OCI-LY1 (cell line): ENCODE results near the gene RNF212.

Experiments
- H2AFZ ChIP-seq: fragments of 200-600 bp; sonication (generic), shearing (Covaris generic); 2 replicates; pipeline ENCODE4 v1.6.0; 2014; ENCODE audit warnings: antibody characterized with exemption, mild to moderate bottlenecking, low read length
- H3F3A ChIP-seq: fragments of 200-600 bp; sonication (generic), shearing (Covaris generic); 2 replicates; pipeline ENCODE4 v1.6.0; 2014; ENCODE audit warnings: mild to moderate bottlenecking, antibody characterized with exemption, low read length, moderate library complexity; ENCODE audit not compliant: insufficient read depth
- H3K27ac ChIP-seq: fragments of 200-600 bp; sonication (generic); 2 replicates; pipeline ENCODE4 v1.5.1; 2014; ENCODE audit warnings: low read length, mixed run types, mild to moderate bottlenecking, low read depth; ENCODE audit not compliant: poor library complexity, severe bottlenecking
- H3K27me3 ChIP-seq: fragments of 200-600 bp; sonication (generic); 2 replicates; pipeline ENCODE4 v1.6.0; 2014; ENCODE audit warnings: antibody characterized with exemption, mild to moderate bottlenecking, low read length, moderate library complexity; ENCODE audit not compliant: insufficient read depth
- H3K36me3 ChIP-seq: fragments of 200-600 bp; sonication (generic); 2 replicates; pipeline ENCODE4 v1.6.1; 2014; ENCODE audit warnings: mild to moderate bottlenecking, antibody characterized with exemption, low read length, moderate library complexity, mixed read lengths; ENCODE audit not compliant: insufficient read depth
- H3K4me1 ChIP-seq: fragments of 200-600 bp; sonication (generic); 2 replicates; pipeline ENCODE4 v1.5.1; 2014; ENCODE audit warnings: mild to moderate bottlenecking, low read length, moderate library complexity; ENCODE audit not compliant: insufficient read depth, severe bottlenecking
- H3K4me2 ChIP-seq: fragments of 200-600 bp; sonication (generic), shearing (Covaris generic); 2 replicates; pipeline ENCODE4 v1.6.1; 2014; ENCODE audit warnings: low read length
- H3K4me3 ChIP-seq: fragments of 200-600 bp; sonication (generic); 2 replicates; pipeline ENCODE4 v1.5.1; 2014; ENCODE audit warnings: low read length, low read depth, mild to moderate bottlenecking, mixed read lengths; ENCODE audit not compliant: poor library complexity, severe bottlenecking
- H3K79me2 ChIP-seq: fragments of 200-600 bp; shearing (Covaris generic); 2 replicates; pipeline ENCODE4 v1.6.1; 2016; ENCODE audit warnings: mixed run types, low read length, mixed read lengths; ENCODE audit not compliant: insufficient read depth
- H3K9ac ChIP-seq: fragments of 200-600 bp; sonication (generic), shearing (Covaris generic); 2 replicates; pipeline ENCODE4 v1.6.1; 2014; ENCODE audit warnings: mild to moderate bottlenecking, low read length, mixed read lengths
- H3K9me2 ChIP-seq: fragments of 200-600 bp; sonication (generic), shearing (Covaris generic); 2 replicates; pipeline ENCODE4 v1.6.1; 2014; ENCODE audit warnings: low read depth, mild to moderate bottlenecking, low read length, mixed read lengths
- H3K9me3 ChIP-seq: fragments of 200-600 bp; shearing (Covaris generic); 2 replicates; pipeline ENCODE4 v1.6.1; 2014; ENCODE audit warnings: low read length, mixed read lengths
- H4K20me1 ChIP-seq: fragments of 200-600 bp; sonication (generic), shearing (Covaris generic); 2 replicates; pipeline ENCODE4 v1.6.0; 2016; ENCODE audit warnings: mild to moderate bottlenecking, low read length; ENCODE audit not compliant: insufficient read depth
- EZH2 ChIP-seq: fragments of 200-600 bp; sonication (generic), shearing (Covaris generic); IDR thresholded peaks from 2 replicates; pipeline ENCODE4 v1.8.0; 2017; ENCODE audit warnings: borderline replicate concordance, mixed run types, mild to moderate bottlenecking, antibody characterized with exemption, low read length, moderate library complexity, mixed read lengths
- TF ChIP-seq, protein P1 (sequence below): fragments of 200-600 bp; sonication (generic), shearing (Covaris generic); IDR thresholded peaks from 2 replicates; pipeline ENCODE4 v1.5.1; 2017; ENCODE audit warnings: mild to moderate bottlenecking, antibody characterized with exemption, low read length, moderate library complexity, mixed read lengths

The RNF212 gene

DNA sequence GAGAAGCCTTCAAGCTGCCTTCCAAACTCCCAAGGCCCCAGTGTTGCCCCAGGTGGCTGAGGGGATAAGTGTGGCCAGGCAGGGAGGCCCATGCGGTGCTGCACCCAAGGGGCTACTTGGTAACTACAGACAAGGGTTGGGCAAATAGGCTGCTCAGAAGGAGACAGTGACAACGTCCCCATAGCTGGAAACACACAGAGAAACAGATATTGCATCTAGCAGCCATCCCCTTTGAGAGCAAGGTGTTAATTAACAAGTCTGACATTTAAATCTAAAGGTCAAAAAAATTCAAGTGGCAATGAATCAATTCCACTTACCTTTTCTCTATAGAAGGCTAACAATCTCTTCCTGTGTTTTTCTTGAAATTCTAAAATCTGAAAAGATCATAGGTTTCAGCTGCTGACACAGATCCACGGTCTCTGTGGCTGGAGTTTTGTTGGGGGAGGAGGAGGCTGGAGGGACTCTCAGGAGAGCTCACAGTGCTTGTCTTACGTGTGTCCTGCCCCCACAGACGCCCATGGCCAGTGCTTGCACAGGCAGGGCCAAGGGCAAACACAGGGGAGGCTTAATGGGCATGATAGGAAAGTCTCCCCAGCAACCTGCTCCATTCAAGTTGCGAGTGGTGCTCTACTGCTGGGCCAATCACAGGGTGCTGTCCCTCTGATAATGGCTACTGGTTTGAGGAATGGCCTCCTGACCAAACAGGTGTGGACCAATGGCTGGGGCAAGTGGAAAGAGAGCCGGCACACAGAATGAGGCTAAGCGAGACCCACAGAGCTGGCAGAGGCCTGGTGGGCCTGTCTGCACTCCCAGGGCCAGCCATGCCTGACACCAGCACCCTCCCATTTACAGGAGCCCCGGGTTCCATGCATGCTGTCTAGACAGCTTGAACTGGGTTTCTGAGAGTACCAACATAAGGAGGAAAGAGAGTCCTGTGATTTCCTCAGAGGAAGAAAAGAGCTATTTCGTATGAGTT lies 22.6 kb downstream of the RNF212 start:
- H3K4me1 ChIP-seq, result no peaks in the 10 kb centered on the region
- no peak overlapping the region for H3K9ac ChIP-seq
- no peaks in the 10 kb centered on the region for H3K79me2 ChIP-seq
- H3K36me3 ChIP-seq, result no peaks in the 10 kb centered on the region
- H3K27ac ChIP-seq, result no peak overlapping the region
- no peaks in the 10 kb centered on the region for H3K27me3 ChIP-seq
- no peaks in the 10 kb centered on the region for H4K20me1 ChIP-seq
- H3K4me3 ChIP-seq, result no peak overlapping the region
- no peaks in the 10 kb centered on the region for H3F3A ChIP-seq
- no peak for TF ChIP-seq EZH2
- TF ChIP-seq, protein P1, sequence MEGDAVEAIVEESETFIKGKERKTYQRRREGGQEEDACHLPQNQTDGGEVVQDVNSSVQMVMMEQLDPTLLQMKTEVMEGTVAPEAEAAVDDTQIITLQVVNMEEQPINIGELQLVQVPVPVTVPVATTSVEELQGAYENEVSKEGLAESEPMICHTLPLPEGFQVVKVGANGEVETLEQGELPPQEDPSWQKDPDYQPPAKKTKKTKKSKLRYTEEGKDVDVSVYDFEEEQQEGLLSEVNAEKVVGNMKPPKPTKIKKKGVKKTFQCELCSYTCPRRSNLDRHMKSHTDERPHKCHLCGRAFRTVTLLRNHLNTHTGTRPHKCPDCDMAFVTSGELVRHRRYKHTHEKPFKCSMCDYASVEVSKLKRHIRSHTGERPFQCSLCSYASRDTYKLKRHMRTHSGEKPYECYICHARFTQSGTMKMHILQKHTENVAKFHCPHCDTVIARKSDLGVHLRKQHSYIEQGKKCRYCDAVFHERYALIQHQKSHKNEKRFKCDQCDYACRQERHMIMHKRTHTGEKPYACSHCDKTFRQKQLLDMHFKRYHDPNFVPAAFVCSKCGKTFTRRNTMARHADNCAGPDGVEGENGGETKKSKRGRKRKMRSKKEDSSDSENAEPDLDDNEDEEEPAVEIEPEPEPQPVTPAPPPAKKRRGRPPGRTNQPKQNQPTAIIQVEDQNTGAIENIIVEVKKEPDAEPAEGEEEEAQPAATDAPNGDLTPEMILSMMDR, result no peak
- H3K4me2 ChIP-seq, result no peak overlapping the region
- H2AFZ ChIP-seq, result no peak overlapping the region
- no peaks in the 10 kb centered on the region for H3K9me2 ChIP-seq
- H3K9me3 ChIP-seq, result no peaks in the 10 kb centered on the region

DNA sequence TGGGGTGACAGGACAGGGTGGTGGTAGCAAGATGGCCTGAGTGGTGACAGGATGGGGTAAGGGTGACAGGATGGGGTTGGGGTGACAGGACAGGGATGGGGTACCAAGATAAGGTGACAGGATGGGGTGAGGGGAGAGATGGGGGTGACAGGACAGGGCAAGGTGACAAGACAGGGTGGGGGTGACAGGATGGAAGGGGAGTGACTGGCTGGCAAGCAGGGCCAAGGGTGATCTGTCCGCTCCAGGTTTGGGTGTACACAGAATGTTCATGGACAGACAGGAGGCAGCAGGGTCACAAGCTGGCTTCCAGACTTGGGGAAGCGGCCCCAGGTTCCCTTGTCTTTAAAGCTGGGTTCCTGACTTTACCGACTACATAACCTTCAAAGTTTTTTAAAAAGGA lies 23.3 kb downstream of the RNF212 start:
- Histone ChIP-seq H3K27me3 (no peaks in the 10 kb centered on the region), H3K9me2 (no peaks in the 10 kb centered on the region), H3F3A (no peaks in the 10 kb centered on the region), H3K4me3 (no peak overlapping the region), H3K36me3 (no peaks in the 10 kb centered on the region), H3K27ac (no peak overlapping the region), H2AFZ (no peak overlapping the region), H3K9me3 (no peaks in the 10 kb centered on the region), H3K79me2 (no peaks in the 10 kb centered on the region), H3K4me2 (no peak overlapping the region), H3K4me1 (no peaks in the 10 kb centered on the region), H3K9ac (no peak overlapping the region), H4K20me1 (no peaks in the 10 kb centered on the region)
- TF ChIP-seq, protein P1, result no peak
- TF ChIP-seq EZH2, result no peak

- Histone ChIP-seq H3K79me2 (no peaks in the 10 kb centered on the region), H3K4me2 (no peak overlapping the region), H3K27me3 (no peaks in the 10 kb centered on the region), H3K9me3 (no peaks in the 10 kb centered on the region), H4K20me1 (no peaks in the 10 kb centered on the region), H3F3A (no peaks in the 10 kb centered on the region), H2AFZ (no peak overlapping the region), H3K9me2 (no peaks in the 10 kb centered on the region), H3K27ac (no peak overlapping the region), H3K4me1 (no peaks in the 10 kb centered on the region), H3K9ac (no peak overlapping the region), H3K36me3 (no peaks in the 10 kb centered on the region), H3K4me3 (no peak overlapping the region)
- TF ChIP-seq, protein P1, result no peak
- no peak for TF ChIP-seq EZH2
Measured at GRCh38 chr4:1087371-1087770, 26.0 kb downstream of the RNF212 start.
